IMR-90 (cell line): ENCODE measurements around the gene TCF7L2. TPM values are rescaled to one million over a fixed set of nuclear protein-coding genes. Genes with fewer than 3 reads are reported as not detected.

Experiments used
- ATAC-seq: fragments of 200-7000 bp; cut with Tn5 transposase; 2 replicates; pipeline ENCODE4 v1.9.1; 2020; ENCODE audit warnings: low read depth, mild to moderate bottlenecking, moderate library complexity
- BruUV-seq: library from RNA; stranded (reverse); fragments of 400-500 nt; replicated peaks from 2 replicates; lab custom pipeline; 2021; lab: Mats Ljungman, UMichigan
- CTCF ChIA-PET: fragments of 300-600 bp; formaldehyde crosslinking; extraction: SDS; loops from one replicate; lab custom pipeline; 2021; ENCODE audit warnings: antibody characterized with exemption; lab: Yijun Ruan, JAX
- POLR2A ChIA-PET: fragments of 300-600 bp; sonication (Branson Sonifier 250); formaldehyde crosslinking; loops from one replicate; lab custom pipeline; 2022; ENCODE audit warnings: antibody characterized with exemption; ENCODE audit not compliant: unreplicated experiment; lab: Charles Lee
- DNase-seq: peaks from one replicate; pipeline ENCODE4 v3.0.0; 2013
- H2AFZ ChIP-seq: replicated peaks from 2 replicates; pipeline ENCODE3; 2013; ENCODE audit warnings: low read length, mild to moderate bottlenecking; ENCODE audit not compliant: poor library complexity
- H2AK5ac ChIP-seq: 2 replicates; pipeline ENCODE4 v1.6.1; 2013; ENCODE audit warnings: low read depth, low read length, inconsistent platforms
- H2AK9ac ChIP-seq: replicated peaks from 2 replicates; pipeline ENCODE3; 2013; ENCODE audit warnings: mild to moderate bottlenecking, low read depth, low read length, moderate library complexity; ENCODE audit not compliant: poor library complexity
- H2BK120ac ChIP-seq: 2 replicates; pipeline ENCODE4 v1.6.1; 2013; ENCODE audit warnings: low read depth, low read length, inconsistent platforms
- H2BK15ac ChIP-seq: 3 replicates; pipeline ENCODE4 v1.6.1; 2013; ENCODE audit warnings: low read depth, low read length, inconsistent platforms
- H2BK20ac ChIP-seq: 2 replicates; pipeline ENCODE4 v1.6.1; 2013; ENCODE audit warnings: low read depth, mild to moderate bottlenecking, inconsistent platforms, low read length, moderate library complexity
- H2BK5ac ChIP-seq: 2 replicates; pipeline ENCODE4 v1.6.1; 2013; ENCODE audit warnings: mild to moderate bottlenecking, low read depth, low read length, inconsistent platforms; ENCODE audit not compliant: poor library complexity, severe bottlenecking
- H3K14ac ChIP-seq: replicated peaks from 2 replicates; pipeline ENCODE4 v1.6.1; 2013; ENCODE audit warnings: low read depth, low read length, inconsistent platforms
- H3K18ac ChIP-seq: 2 replicates; pipeline ENCODE4 v1.6.1; 2013; ENCODE audit warnings: low read depth, low read length, control low read depth
- H3K23ac ChIP-seq: 2 replicates; pipeline ENCODE4 v1.6.1; 2013; ENCODE audit warnings: low read depth, low read length, inconsistent platforms
- H3K27ac ChIP-seq: 2 replicates; pipeline ENCODE4 v1.5.1; 2013; ENCODE audit warnings: mild to moderate bottlenecking, control low read depth, low read length; ENCODE audit not compliant: insufficient read depth
- H3K27me3 ChIP-seq: 2 replicates; pipeline ENCODE4 v1.6.1; 2013; ENCODE audit warnings: low read length; ENCODE audit not compliant: control insufficient read depth, insufficient read depth
- H3K36me3 ChIP-seq: 2 replicates; pipeline ENCODE4 v1.6.1; 2013; ENCODE audit warnings: low read length, mixed read lengths; ENCODE audit not compliant: control insufficient read depth, insufficient read depth
- H3K4ac ChIP-seq: 2 replicates; pipeline ENCODE4 v1.6.1; 2013; ENCODE audit warnings: low read depth, low read length, inconsistent platforms
- H3K4me1 ChIP-seq: 2 replicates; pipeline ENCODE4 v1.6.1; 2013; ENCODE audit warnings: low read length, mixed read lengths; ENCODE audit not compliant: control insufficient read depth, insufficient read depth
- H3K4me2 ChIP-seq: 2 replicates; pipeline ENCODE4 v1.6.1; 2013; ENCODE audit warnings: low read depth, mild to moderate bottlenecking, control low read depth, low read length, moderate library complexity
- H3K4me3 ChIP-seq: 2 replicates; pipeline ENCODE4 v1.5.1; 2013; ENCODE audit warnings: low read depth, mild to moderate bottlenecking, control low read depth, low read length, moderate library complexity; ENCODE audit not compliant: insufficient read depth
- H3K56ac ChIP-seq: 2 replicates; pipeline ENCODE4 v1.6.1; 2013; ENCODE audit warnings: low read length, inconsistent platforms; ENCODE audit not compliant: insufficient read depth; ENCODE audit errors: extremely low read depth
- H3K79me1 ChIP-seq, 2 experiments: 2 replicates each; pipeline ENCODE4 v1.6.1; 2013; ENCODE audit warnings: low read length in 2 of 2, inconsistent platforms in 1 of 2, low read depth in 1 of 2
- H3K9ac ChIP-seq: 2 replicates; pipeline ENCODE4 v1.6.1; 2013; ENCODE audit warnings: low read depth, low read length, control low read depth
- H3K9me1 ChIP-seq: 2 replicates; pipeline ENCODE4 v1.6.1; 2013; ENCODE audit warnings: low read length, inconsistent platforms; ENCODE audit not compliant: insufficient read depth
- H3K9me3 ChIP-seq: 2 replicates; pipeline ENCODE4 v1.6.1; 2013; ENCODE audit warnings: low read length; ENCODE audit not compliant: control insufficient read depth, insufficient read depth
- H4K20me1 ChIP-seq: 2 replicates; pipeline ENCODE4 v1.6.1; 2013; ENCODE audit warnings: low read length, inconsistent platforms; ENCODE audit not compliant: insufficient read depth
- H4K5ac ChIP-seq: 2 replicates; pipeline ENCODE4 v1.6.1; 2013; ENCODE audit warnings: mild to moderate bottlenecking, low read depth, low read length, control low read depth
- H4K8ac ChIP-seq, 2 experiments: 2 replicates each; pipeline ENCODE4 v1.6.1; 2013; ENCODE audit warnings: low read depth in 2 of 2, low read length in 2 of 2, control low read depth in 1 of 2, inconsistent platforms in 1 of 2
- H4K91ac ChIP-seq: 2 replicates; pipeline ENCODE4 v1.6.1; 2013; ENCODE audit warnings: low read depth, low read length, inconsistent platforms; ENCODE audit not compliant: insufficient read depth
- CEBPB ChIP-seq: IDR thresholded peaks from 2 replicates; pipeline ENCODE4 v1.6.1; 2012; ENCODE audit warnings: low read depth, low read length, improper control_type of control experiment
- CHD1 ChIP-seq: IDR thresholded peaks from 2 replicates; pipeline ENCODE4 v1.6.1; 2012; ENCODE audit warnings: low read depth, low read length, improper control_type of control experiment
- MAZ ChIP-seq: IDR thresholded peaks from 2 replicates; pipeline ENCODE4 v1.6.1; 2012; ENCODE audit warnings: low read depth, mild to moderate bottlenecking, low read length, improper control_type of control experiment, moderate library complexity, borderline replicate concordance
- POLR2A ChIP-seq: IDR thresholded peaks from 2 replicates; pipeline ENCODE4 v1.6.1; 2012; ENCODE audit warnings: mild to moderate bottlenecking, low read depth, low read length
- SMC3 ChIP-seq: fragments of 150-350 bp; IDR thresholded peaks from 2 replicates; pipeline ENCODE4 v1.6.1; 2016; ENCODE audit warnings: low read depth, mild to moderate bottlenecking, antibody characterized with exemption, low read length, moderate library complexity
- WGBS, 2 experiments: methylation state at CpG; one replicate each; pipeline versions ENCODE4 v1.1.5 to v1.1.7; 2013; ENCODE audit warnings: missing lambda C conversion rate in 2 of 2; ENCODE audit not compliant: insufficient read length in 1 of 2; ENCODE audit errors: extremely low coverage in 2 of 2; 5-methylcytosine and 5-hydroxymethylcytosine counted together
- dilution Hi-C: fragments of 300-500 bp; cut with HindIII; formaldehyde crosslinking; loops from one replicate; pipeline ENCODE4 v1.14.3; 2018; ENCODE audit warnings: low sequenced_read_pairs; ENCODE audit not compliant: unreplicated experiment
- in situ Hi-C: fragments of 300-500 bp; cut with MboI; formaldehyde crosslinking; loops from 3 replicates; pipeline ENCODE4 v1.14.3; 2019; ENCODE audit warnings: low sequenced_read_pairs, inconsistent platforms, mixed read lengths
- intact Hi-C: fragments of 100-400 bp; cut with micrococcal nuclease; formaldehyde crosslinking; loops from 2 replicates; pipeline ENCODE4 v1.10.0; 2022
- polyA plus RNA-seq, 3 experiments: library from polyadenylated mRNA; depleted of rRNA; stranded (reverse); fragments of >200 nt; gene quantifications; 2 replicates each; pipeline ENCODE4 v1.2.3, GENCODE V29; 2012; ENCODE audit warnings: low replicate concordance in 1 of 3
- total RNA-seq: library from RNA; depleted of rRNA; stranded (reverse); fragments of >200 nt; gene quantifications from 2 replicates; pipeline ENCODE4 v1.2.3, GENCODE V29; 2012
- TF ChIP-seq, protein P1 (sequence below): fragments of 150-350 bp; IDR thresholded peaks from 2 replicates; pipeline ENCODE4 v1.6.1; 2017; ENCODE audit warnings: mild to moderate bottlenecking, antibody characterized with exemption, low read length, low read depth

Gene TCF7L2
- total and polyA plus RNA-seq, 2 of the 4 experiments (the other 2 are of a cell fraction), result 1.3 to 12.2 TPM

DNA sequence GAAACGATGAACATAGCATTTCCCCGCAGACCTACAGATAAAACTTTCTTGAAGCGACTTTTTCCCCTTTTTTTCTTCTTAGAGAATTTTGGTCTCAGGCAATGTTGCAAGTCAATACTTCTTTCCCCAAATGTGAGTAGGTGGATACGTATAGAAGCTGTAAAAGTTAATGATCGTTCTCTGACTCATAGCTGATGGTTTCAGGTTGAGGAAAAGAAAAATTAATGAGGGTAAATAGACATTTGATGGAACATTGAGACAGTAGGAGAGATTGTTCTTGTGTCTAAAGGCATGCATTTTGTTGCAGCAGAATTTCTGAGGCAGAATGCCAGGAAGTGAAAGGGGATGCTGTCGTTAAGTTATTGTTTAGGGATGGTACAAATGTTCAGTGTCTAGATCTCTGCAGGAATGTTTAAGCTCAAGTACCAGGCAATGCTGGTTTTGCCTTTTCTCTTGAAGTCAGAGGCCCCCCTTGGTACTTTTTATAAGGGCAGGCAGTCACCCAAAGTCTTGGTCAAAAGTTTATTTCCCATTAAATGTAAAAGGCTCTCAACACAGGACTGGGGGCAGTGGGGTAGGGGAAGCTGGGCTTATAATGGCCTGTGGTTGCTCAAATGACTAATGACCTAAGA lies 9.3 kb downstream of the TCF7L2 start (continued):
- no peak for TF ChIP-seq SMC3

DNA sequence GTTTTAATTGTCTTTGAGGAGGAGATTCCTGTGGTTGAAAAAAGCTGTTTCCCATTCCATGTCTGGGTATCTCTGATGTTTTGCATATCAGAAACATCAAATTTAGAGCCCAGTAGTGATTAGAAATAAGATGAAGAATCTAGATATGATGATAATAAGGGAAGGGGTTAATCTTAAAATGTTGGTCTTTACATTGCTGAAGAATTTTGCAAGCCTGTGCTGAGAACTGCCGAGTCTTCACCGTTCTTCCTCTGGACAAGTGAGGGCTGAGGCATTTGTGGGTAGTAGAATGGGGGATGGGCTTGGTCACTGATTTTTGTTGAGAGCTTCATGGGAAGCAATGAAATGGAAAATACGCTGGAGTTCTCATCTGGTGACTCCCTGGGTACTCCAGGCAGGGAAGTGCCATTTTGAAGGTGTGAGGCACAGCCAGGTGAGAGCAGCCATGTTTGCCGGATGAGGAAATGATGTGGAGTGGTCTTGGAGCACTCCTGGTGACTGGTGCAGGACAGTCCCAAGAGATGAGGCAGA lies 10.2 kb downstream of the TCF7L2 start:
- no peak overlapping the region for H2BK15ac ChIP-seq
- H2BK20ac ChIP-seq, result peak overlapping the region; percentile 46
- no peak overlapping the region for H4K5ac ChIP-seq
- intact Hi-C loops (no loop called here), dilution Hi-C loops (no loop called here), in situ Hi-C loops (no loop called here)
- peak overlapping the region; percentile 22 for H2AK9ac ChIP-seq
- peak overlapping the region; percentile 33; the same call in 1 of the 2 replicates for H3K14ac ChIP-seq
- H3K27me3 ChIP-seq, result no peaks in the 10 kb centered on the region
- no peak overlapping the region; the same call in 1 of the 2 replicates for H3K4me2 ChIP-seq
- no peak overlapping the region for H3K4me3 ChIP-seq
- H3K27ac ChIP-seq, result 0 out of 2 replicates have a peak overlapping the region, but pooled peaks have one; percentile 2
- no TSS peak for BruUV-seq
- no peak overlapping the region for H2AFZ ChIP-seq
- no peak overlapping the region for H3K56ac ChIP-seq
- H3K9me1 ChIP-seq, result peaks cover 21% of the 10 kb centered on the region
- H4K20me1 ChIP-seq, result peaks cover 29% of the 10 kb centered on the region; the same call in 1 of the 2 replicates
- POLR2A ChIA-PET, result no interaction called here
- peak overlapping the region; percentile 69; the same call in 1 of the 2 replicates for H2AK5ac ChIP-seq
- H3K18ac ChIP-seq, result peak overlapping the region; percentile 37; the same call in 1 of the 2 replicates
- TF ChIP-seq CEBPB (no peak), MAZ (no peak), CHD1 (no peak), POLR2A (no peak)
- TF ChIP-seq, protein P1, sequence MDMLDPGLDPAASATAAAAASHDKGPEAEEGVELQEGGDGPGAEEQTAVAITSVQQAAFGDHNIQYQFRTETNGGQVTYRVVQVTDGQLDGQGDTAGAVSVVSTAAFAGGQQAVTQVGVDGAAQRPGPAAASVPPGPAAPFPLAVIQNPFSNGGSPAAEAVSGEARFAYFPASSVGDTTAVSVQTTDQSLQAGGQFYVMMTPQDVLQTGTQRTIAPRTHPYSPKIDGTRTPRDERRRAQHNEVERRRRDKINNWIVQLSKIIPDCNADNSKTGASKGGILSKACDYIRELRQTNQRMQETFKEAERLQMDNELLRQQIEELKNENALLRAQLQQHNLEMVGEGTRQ, result no peak
- no peaks in the 10 kb centered on the region for H3K36me3 ChIP-seq
- peak overlapping the region; percentile 17; the same call in 1 of the 2 replicates for H2BK120ac ChIP-seq
- peak overlapping the region; percentile 17 for H3K4ac ChIP-seq
- H3K23ac ChIP-seq, result no peak overlapping the region
- no peak overlapping the region for H4K8ac ChIP-seq
- H3K4me1 ChIP-seq, result peaks cover 33% of the 10 kb centered on the region
- 57% methylated on average over 3 of the region's 4 CpGs; no CpG with 5 or more reads in 1 of the 2 experiments for WGBS, 2 experiments
- H3K79me1 ChIP-seq, result peaks cover 31 to 63% of the 10 kb centered on the region in 2 experiments
- DNase-seq (no peak), ATAC-seq (no peak)
- no peak overlapping the region for H3K9ac ChIP-seq
- no peaks in the 10 kb centered on the region for H3K9me3 ChIP-seq
- no peak overlapping the region for H2BK5ac ChIP-seq
- CTCF ChIA-PET, result no interaction called here
- no peak overlapping the region for H4K91ac ChIP-seq
